Neuronal stem cell (in vitro differentiated cells): ENCODE data around the gene CNPY2.
A peak's percentile ranks its signal among the peaks of the same experiment; 100 is the strongest.

Source experiments
- DNase-seq: peaks from one replicate; pipeline ENCODE4 v3.0.0-alpha.2; 2013; ENCODE audit warnings: low spot score
- H2AFZ ChIP-seq: one replicate; pipeline ENCODE4 v1.6.1; 2013; ENCODE audit warnings: mild to moderate bottlenecking, low read length, inconsistent platforms
- H2AK5ac ChIP-seq: 2 replicates; pipeline ENCODE4 v1.6.1; 2013; ENCODE audit warnings: low read depth, mild to moderate bottlenecking, inconsistent platforms, low read length, moderate library complexity, mixed read lengths
- H2BK120ac ChIP-seq: 2 replicates; pipeline ENCODE4 v1.6.1; 2013; ENCODE audit warnings: low read depth, mild to moderate bottlenecking, inconsistent platforms, low read length, moderate library complexity, mixed read lengths
- H2BK12ac ChIP-seq: one replicate; pipeline ENCODE4 v1.6.1; 2013; ENCODE audit warnings: low read length, inconsistent platforms
- H2BK15ac ChIP-seq: 2 replicates; pipeline ENCODE4 v1.6.1; 2013; ENCODE audit warnings: mild to moderate bottlenecking, low read length, inconsistent platforms, mixed read lengths
- H2BK5ac ChIP-seq: one replicate; pipeline ENCODE4 v1.6.1; 2013; ENCODE audit warnings: inconsistent platforms, mild to moderate bottlenecking, low read length, moderate library complexity
- H3K14ac ChIP-seq: one replicate; pipeline ENCODE4 v1.6.1; 2013; ENCODE audit warnings: low read length, inconsistent platforms
- H3K18ac ChIP-seq: 2 replicates; pipeline ENCODE4 v1.6.1; 2013; ENCODE audit warnings: low read length, inconsistent platforms
- H3K23ac ChIP-seq: 2 replicates; pipeline ENCODE4 v1.6.1; 2013; ENCODE audit warnings: low read depth, mild to moderate bottlenecking, mixed read lengths, low read length, inconsistent platforms; ENCODE audit not compliant: poor library complexity
- H3K27ac ChIP-seq: replicated peaks from 3 replicates; pipeline ENCODE4 v1.5.1; 2013; ENCODE audit warnings: low read length, inconsistent platforms
- H3K27me3 ChIP-seq, 3 experiments: 2 replicates each; pipeline ENCODE4 v1.6.1; 2013; ENCODE audit warnings: low read length in 3 of 3, mild to moderate bottlenecking in 2 of 3, inconsistent platforms in 1 of 3, low read depth in 1 of 3, mixed read lengths in 1 of 3, moderate library complexity in 1 of 3; ENCODE audit not compliant: control insufficient read depth in 3 of 3, insufficient read depth in 3 of 3
- H3K36me3 ChIP-seq, 2 donors: replicated peaks in 1 of 2; 2 replicates each; pipeline ENCODE4 v1.6.1; 2013; ENCODE audit warnings: low read length in 2 of 2; ENCODE audit not compliant: control insufficient read depth in 2 of 2, insufficient read depth in 2 of 2
- H3K4ac ChIP-seq: 2 replicates; pipeline ENCODE4 v1.6.1; 2013; ENCODE audit warnings: inconsistent platforms, mild to moderate bottlenecking, low read length, moderate library complexity
- H3K4me1 ChIP-seq, 2 donors: 1 replicate in 1 of 2; 2 replicates in 1 of 2; pipeline ENCODE4 v1.6.1; 2013; ENCODE audit warnings: low read length in 2 of 2, low read depth in 1 of 2; ENCODE audit not compliant: control insufficient read depth in 2 of 2, insufficient read depth in 1 of 2
- H3K4me2 ChIP-seq: one replicate; pipeline ENCODE4 v1.6.1; 2013; ENCODE audit warnings: mild to moderate bottlenecking, low read length, inconsistent platforms; ENCODE audit not compliant: insufficient read depth, poor library complexity, severe bottlenecking
- H3K4me3 ChIP-seq, 2 donors: 2 replicates each; pipeline ENCODE4 v1.5.1; 2013; ENCODE audit warnings: low read length in 2 of 2, mild to moderate bottlenecking in 2 of 2, inconsistent platforms in 1 of 2, moderate library complexity in 1 of 2
- H3K79me1 ChIP-seq: one replicate; pipeline ENCODE4 v1.6.1; 2013; ENCODE audit warnings: low read depth, mild to moderate bottlenecking, inconsistent platforms, low read length, moderate library complexity
- H3K9ac ChIP-seq: one replicate; pipeline ENCODE4 v1.6.1; 2013; ENCODE audit warnings: mild to moderate bottlenecking, low read depth, low read length, inconsistent platforms; ENCODE audit not compliant: poor library complexity
- H3K9me3 ChIP-seq, 2 donors: replicated peaks in 1 of 2; 2 replicates each; pipeline versions ENCODE3 to v1.6.1; 2013; ENCODE audit warnings: low read length in 2 of 2, mild to moderate bottlenecking in 2 of 2, inconsistent platforms in 1 of 2, low read depth in 1 of 2, mixed read lengths in 1 of 2, moderate library complexity in 1 of 2; ENCODE audit not compliant: control insufficient read depth in 2 of 2, insufficient read depth in 1 of 2
- H4K8ac ChIP-seq: one replicate; pipeline ENCODE4 v1.6.1; 2013; ENCODE audit warnings: low read depth, mild to moderate bottlenecking, inconsistent platforms, low read length, moderate library complexity
- H4K91ac ChIP-seq: one replicate; pipeline ENCODE4 v1.6.1; 2013; ENCODE audit warnings: low read length, low read depth, mild to moderate bottlenecking, inconsistent platforms; ENCODE audit not compliant: poor library complexity
- WGBS, 2 donors: extraction: QIAGEN DNeasy Blood & Tissue Kit; methylation state at CpG; one replicate each; pipeline ENCODE4 v1.1.7; 2013; ENCODE audit warnings: missing lambda C conversion rate in 2 of 2, mixed read lengths in 1 of 2; ENCODE audit not compliant: insufficient read length in 2 of 2, insufficient replicate concordance in 1 of 2; ENCODE audit errors: extremely low coverage in 2 of 2; 5-methylcytosine and 5-hydroxymethylcytosine counted together

Gene CNPY2

DNA sequence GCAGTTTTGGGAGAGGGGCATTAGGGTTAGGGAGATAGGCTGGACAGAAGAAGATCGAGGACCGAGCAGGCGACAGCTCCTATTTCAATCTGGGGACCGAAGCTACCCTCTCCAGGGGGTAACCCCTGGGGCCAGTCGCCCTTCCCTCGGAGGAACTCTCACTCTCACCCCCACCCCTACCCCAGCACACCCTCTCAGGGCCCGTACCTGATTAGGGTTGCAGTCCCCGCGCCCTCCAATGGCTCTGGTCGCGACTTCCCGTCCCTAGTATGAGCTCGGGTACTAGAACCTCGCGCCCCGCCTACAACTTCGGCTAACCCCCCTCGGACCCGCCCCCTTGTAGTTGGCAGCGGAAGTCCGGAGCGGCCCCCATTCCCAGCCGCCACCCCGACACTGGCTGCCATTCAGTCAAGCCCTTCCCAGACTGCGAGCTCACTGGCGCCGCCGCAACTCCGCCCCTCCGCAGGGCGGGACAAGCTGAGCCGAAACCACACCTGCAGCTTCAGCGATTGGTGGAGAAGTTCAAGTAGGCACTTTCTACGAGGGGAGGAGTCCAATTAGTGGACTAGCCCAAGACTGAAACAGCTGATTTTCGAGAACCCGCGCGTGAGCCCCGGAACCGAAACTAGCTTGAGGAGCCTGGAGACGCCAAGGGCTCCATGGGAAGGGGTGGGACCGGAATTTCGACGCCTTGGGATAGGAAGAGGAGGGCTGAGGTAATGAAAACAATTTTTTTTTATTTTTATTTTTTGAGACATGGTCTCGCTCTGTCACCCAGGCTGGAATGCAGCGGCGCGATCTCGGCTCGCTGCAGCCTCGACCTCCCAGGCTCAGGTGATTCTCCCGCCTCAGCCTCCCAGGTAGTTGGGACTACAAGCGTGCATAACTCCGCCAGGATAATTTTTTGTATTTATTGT, 44.3 kb upstream of the CNPY2 start, which contains the start of gene STAT2:
Gene STAT2 (minus strand): TSS at position 257 of the 917 bp plus-strand sequence. CDS start 3,536 bp downstream, outside the sequence.
- H3K4me1 ChIP-seq, result peaks cover 2 to 7% of the 10 kb centered on the region in 2 donors
- peak within 1 kb of the TSS; percentile 54 for H3K4me2 ChIP-seq
- peak within 1 kb of the TSS; percentile 60 for H3K23ac ChIP-seq
- H4K8ac ChIP-seq, result no peak within 1 kb of the TSS
- peak within 1 kb of the TSS; percentile 89 for H2AFZ ChIP-seq
- no peak within 1 kb of the TSS for H3K9ac ChIP-seq
- no peak within 1 kb of the TSS for H2BK12ac ChIP-seq
- H2AK5ac ChIP-seq, result no peak within 1 kb of the TSS
- no peak within 1 kb of the TSS for H4K91ac ChIP-seq
- no peak within 1 kb of the TSS for H3K4ac ChIP-seq
- peak within 1 kb of the TSS; percentile 45 for H3K27ac ChIP-seq
- no peak within 1 kb of the TSS for H2BK5ac ChIP-seq
- peaks cover 0 to 4% (median 0%) of the 10 kb centered on the region in 3 experiments for H3K27me3 ChIP-seq
- no peak within 1 kb of the TSS for H2BK15ac ChIP-seq
- no peaks in the 10 kb centered on the region for H3K9me3 ChIP-seq
- H2BK120ac ChIP-seq, result no peak within 1 kb of the TSS
- WGBS, 2 donors, result no CpG with 5 or more reads among the region's 54 CpGs
- H3K14ac ChIP-seq, result no peak within 1 kb of the TSS
- no peaks in the 10 kb centered on the region for H3K79me1 ChIP-seq
- peak within 1 kb of the TSS; percentile 82 to 86 for H3K4me3 ChIP-seq
- H3K36me3 ChIP-seq, result peaks cover 8 to 17% of the 10 kb centered on the region in 2 donors
- peak; percentile 98 for DNase-seq
- H3K18ac ChIP-seq, result peak within 1 kb of the TSS; percentile 55

DNA sequence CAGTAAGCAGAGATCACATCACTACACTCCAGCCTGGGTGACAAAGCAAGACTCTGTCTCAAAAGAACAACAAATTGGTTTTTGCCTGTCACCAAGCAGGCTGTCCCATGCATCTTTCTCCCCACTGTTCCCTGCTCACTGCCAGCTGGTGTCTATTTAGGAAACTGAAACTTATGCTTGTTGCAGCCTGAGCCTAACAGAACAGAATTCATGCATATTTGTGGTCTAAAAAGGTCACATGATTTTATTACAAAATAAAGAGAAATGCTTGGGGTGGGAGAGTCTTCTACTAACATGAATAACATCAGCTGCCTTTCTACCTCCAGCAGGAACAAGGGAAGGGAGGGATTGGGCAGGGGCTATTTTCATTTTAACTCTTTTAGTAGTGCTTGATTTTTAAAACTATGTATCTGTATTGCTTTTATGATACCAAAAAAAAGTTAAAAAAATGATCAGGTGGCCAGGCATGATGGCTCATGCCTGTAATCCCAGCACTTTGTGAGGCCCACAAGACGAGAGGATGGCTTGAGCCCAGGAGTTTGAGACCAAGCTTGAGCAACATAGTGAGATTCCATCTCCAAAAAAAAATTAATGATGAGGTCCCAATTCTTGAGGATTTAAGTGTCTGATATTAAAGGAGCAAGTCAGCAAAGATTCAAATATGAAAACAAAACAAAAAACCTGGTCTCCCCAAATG, 43.2 kb upstream of the CNPY2 start:
- Histone ChIP-seq H3K18ac (no peak overlapping the region), H3K4me2 (no peak overlapping the region), H2BK12ac (no peak overlapping the region), H3K14ac (no peak overlapping the region), H3K23ac (no peak overlapping the region), H2BK5ac (no peak overlapping the region), H3K36me3 (peaks cover 18 to 28% of the 10 kb centered on the region in 2 donors), H3K9ac (no peak overlapping the region), H4K91ac (no peak overlapping the region), H3K79me1 (no peaks in the 10 kb centered on the region), H3K4me3 (peak overlapping the region in 1 of 2 donors; percentile 82), H4K8ac (no peak overlapping the region), H2AFZ (no peak overlapping the region), H2AK5ac (no peak overlapping the region), H3K4ac (no peak overlapping the region), H3K9me3 (no peaks in the 10 kb centered on the region), H2BK15ac (no peak overlapping the region), H3K4me1 (peaks cover 2 to 7% of the 10 kb centered on the region in 2 donors), H3K27me3 (peaks cover 0 to 4% (median 0%) of the 10 kb centered on the region in 3 experiments), H3K27ac (no peak overlapping the region), H2BK120ac (no peak overlapping the region)
- no peak for DNase-seq
- no CpG with 5 or more reads among the region's 1 CpG for whole genome bisulfite sequencing, 2 donors

DNA sequence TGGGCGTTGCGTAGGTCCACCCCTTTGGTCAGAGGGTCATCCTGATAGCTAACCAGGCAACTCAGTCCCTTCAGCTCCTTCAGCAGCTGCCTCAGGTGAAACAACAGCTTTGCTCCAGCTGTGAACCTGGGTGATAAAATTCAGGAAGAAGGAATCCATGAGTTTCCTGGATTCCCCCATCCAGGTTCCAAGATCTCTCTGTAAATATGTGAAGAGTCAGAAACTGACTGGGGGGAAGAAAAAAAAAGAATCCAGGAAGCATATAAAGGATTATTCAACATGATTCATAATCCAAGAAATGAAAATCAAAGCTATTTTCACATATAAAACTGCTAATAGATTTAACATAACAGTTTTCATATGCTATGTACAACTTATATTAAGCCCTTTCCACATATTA, 35.5 kb upstream of the CNPY2 start:
- Histone ChIP-seq H3K18ac (no peak overlapping the region), H2AFZ (no peak overlapping the region), H3K27ac (no peak overlapping the region), H2BK5ac (no peak overlapping the region), H3K27me3 (no peaks in the 10 kb centered on the region), H2AK5ac (no peak overlapping the region), H2BK12ac (no peak overlapping the region), H3K4me2 (no peak overlapping the region), H3K23ac (no peak overlapping the region), H3K4me3 (no peak overlapping the region), H4K8ac (no peak overlapping the region), H3K36me3 (peaks cover 48 to 91% of the 10 kb centered on the region in 2 donors), H3K4me1 (no peaks in the 10 kb centered on the region), H2BK15ac (no peak overlapping the region), H2BK120ac (no peak overlapping the region), H3K4ac (no peak overlapping the region), H3K79me1 (no peaks in the 10 kb centered on the region), H3K9ac (no peak overlapping the region), H3K9me3 (peaks cover 0 to 2% of the 10 kb centered on the region in 2 donors), H3K14ac (no peak overlapping the region), H4K91ac (no peak overlapping the region)
- no peak for DNase-seq
- WGBS, 2 donors, result no CpG with 5 or more reads among the region's 2 CpGs

DNA sequence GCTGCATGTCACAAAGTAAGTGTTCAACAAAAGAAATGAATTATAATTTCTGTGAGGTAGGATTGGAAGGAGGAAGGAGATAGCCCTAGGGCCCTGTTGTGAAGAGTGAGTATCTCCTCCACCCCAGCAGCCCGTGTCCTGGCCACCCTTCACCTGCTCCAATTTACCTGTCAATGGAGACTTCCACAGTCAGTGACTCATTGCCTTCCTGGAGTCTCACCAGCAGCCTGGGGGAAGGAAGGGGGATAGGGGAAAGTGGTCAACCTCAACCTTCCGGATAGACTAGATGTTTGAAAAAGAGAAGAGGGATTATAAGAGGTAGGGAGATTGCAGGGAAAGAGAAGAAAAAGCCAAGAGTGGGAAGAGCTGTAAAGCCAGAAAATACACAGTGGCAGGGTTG, 34.9 kb upstream of the CNPY2 start:
- H4K8ac ChIP-seq, result no peak overlapping the region
- DNase-seq, result no peak
- no peak overlapping the region for H3K4ac ChIP-seq
- H3K79me1 ChIP-seq, result no peaks in the 10 kb centered on the region
- H3K23ac ChIP-seq, result no peak overlapping the region
- H3K9ac ChIP-seq, result no peak overlapping the region
- no peak overlapping the region for H3K4me3 ChIP-seq
- H3K27me3 ChIP-seq, result no peaks in the 10 kb centered on the region
- no peak overlapping the region for H2AK5ac ChIP-seq
- H3K27ac ChIP-seq, result no peak overlapping the region
- H3K36me3 ChIP-seq, result peaks cover 47 to 91% of the 10 kb centered on the region in 2 donors
- no peak overlapping the region for H3K4me2 ChIP-seq
- no peak overlapping the region for H2BK12ac ChIP-seq
- H3K14ac ChIP-seq, result no peak overlapping the region
- H2BK5ac ChIP-seq, result no peak overlapping the region
- no peaks in the 10 kb centered on the region for H3K4me1 ChIP-seq
- no peak overlapping the region for H2BK15ac ChIP-seq
- no peak overlapping the region for H4K91ac ChIP-seq
- H2BK120ac ChIP-seq, result no peak overlapping the region
- WGBS, 2 donors, result no CpG with 5 or more reads among the region's 2 CpGs
- H3K18ac ChIP-seq, result no peak overlapping the region
- H2AFZ ChIP-seq, result no peak overlapping the region
- peaks cover 0 to 2% of the 10 kb centered on the region in 2 donors for H3K9me3 ChIP-seq
